OCI-LY3 (cell line): ENCODE results near the gene EGF.

Source experiments
- H2AFZ ChIP-seq: fragments of 200-600, 300-600 bp; shearing (Covaris generic); 2 replicates; pipeline ENCODE4 v1.6.0; 2014; ENCODE audit warnings: antibody characterized with exemption, low read depth, low read length
- H3K27ac ChIP-seq: fragments of 200-600, 300-600 bp; sonication (generic); 2 replicates; pipeline ENCODE4 v1.5.1; 2014; ENCODE audit warnings: mild to moderate bottlenecking, low read length, moderate library complexity, mixed read lengths
- H3K27me3 ChIP-seq: fragments of 200-600, 300-600 bp; sonication (generic); 2 replicates; pipeline ENCODE4 v1.6.1; 2014; ENCODE audit warnings: low read depth, low read length, mixed read lengths
- H3K36me3 ChIP-seq: fragments of 200-600, 300-600 bp; sonication (generic); replicated peaks from 2 replicates; pipeline ENCODE3; 2014; ENCODE audit warnings: low read depth, low read length, mixed read lengths
- H3K4me1 ChIP-seq: fragments of 300-600, 200-600 bp; sonication (generic); 2 replicates; pipeline ENCODE4 v1.6.1; 2014; ENCODE audit warnings: low read length, mixed read lengths
- H3K4me2 ChIP-seq: fragments of 200-600, 300-600 bp; sonication (generic); 2 replicates; pipeline ENCODE4 v1.6.1; 2014; ENCODE audit warnings: low read length, mixed read lengths
- H3K4me3 ChIP-seq: fragments of 300-600, 200-600 bp; sonication (generic); 2 replicates; pipeline ENCODE4 v1.5.1; 2014; ENCODE audit warnings: antibody characterized with exemption, mild to moderate bottlenecking, low read length, moderate library complexity
- H3K79me2 ChIP-seq: fragments of 300-600, 200-600 bp; shearing (Covaris generic); 2 replicates; pipeline ENCODE4 v1.6.1; 2014; ENCODE audit warnings: mild to moderate bottlenecking, low read length, mixed read lengths
- H3K9ac ChIP-seq: fragments of 300-600, 200-600 bp; shearing (Covaris generic); 2 replicates; pipeline ENCODE4 v1.6.0; 2014; ENCODE audit warnings: mild to moderate bottlenecking, low read length, moderate library complexity
- H3K9me3 ChIP-seq: fragments of 200-600, 300-600 bp; shearing (Covaris generic); 2 replicates; pipeline ENCODE4 v1.6.1; 2014; ENCODE audit warnings: low read length, mixed read lengths; ENCODE audit not compliant: insufficient read depth
- H4K20me1 ChIP-seq: fragments of 200-600, 300-600 bp; sonication (generic); 2 replicates; pipeline ENCODE4 v1.6.1; 2016; ENCODE audit warnings: low read length, mixed read lengths; ENCODE audit not compliant: insufficient read depth
- EZH2phosphoT487 ChIP-seq: fragments of 200-600 bp; shearing (Covaris generic); IDR thresholded peaks from 2 replicates; pipeline ENCODE4 v1.6.1; 2018; ENCODE audit warnings: antibody characterized with exemption, mixed run types, low read depth
- TF ChIP-seq, protein P1 (sequence below): fragments of 200-600, 300-600 bp; sonication (generic); IDR thresholded peaks from 2 replicates; pipeline ENCODE4 v1.5.1; 2014; ENCODE audit warnings: antibody characterized with exemption, low read length, low read depth

Gene EGF

DNA sequence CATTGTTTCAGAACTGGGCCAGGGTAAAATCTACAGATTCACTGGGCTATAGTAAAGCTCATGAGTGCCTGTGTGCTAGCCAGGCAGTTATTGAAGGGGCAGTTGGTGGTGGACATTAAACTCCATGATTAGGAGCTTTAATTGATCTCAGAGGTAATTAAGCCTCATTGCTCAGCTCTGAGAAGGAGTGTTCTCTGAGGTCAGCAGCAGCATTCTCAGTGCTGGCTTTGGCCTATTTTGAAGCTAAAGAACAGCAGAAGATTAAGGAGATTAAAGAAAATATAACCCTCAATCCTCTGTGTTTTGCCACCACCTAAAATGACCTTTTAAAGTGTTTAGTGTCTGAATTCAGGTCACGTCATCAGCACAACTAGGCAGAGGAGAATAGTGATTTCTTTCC is 42.5 kb downstream of the EGF start:
- Histone ChIP-seq H3K79me2 (no peaks in the 10 kb centered on the region), H2AFZ (no peak overlapping the region), H3K9ac (no peak overlapping the region), H3K27ac (no peak overlapping the region), H3K36me3 (no peaks in the 10 kb centered on the region), H3K4me2 (no peak overlapping the region), H3K4me3 (no peak overlapping the region), H3K27me3 (no peaks in the 10 kb centered on the region), H3K4me1 (peaks cover 6% of the 10 kb centered on the region), H3K9me3 (no peaks in the 10 kb centered on the region), H4K20me1 (no peaks in the 10 kb centered on the region)
- TF ChIP-seq, protein P1, sequence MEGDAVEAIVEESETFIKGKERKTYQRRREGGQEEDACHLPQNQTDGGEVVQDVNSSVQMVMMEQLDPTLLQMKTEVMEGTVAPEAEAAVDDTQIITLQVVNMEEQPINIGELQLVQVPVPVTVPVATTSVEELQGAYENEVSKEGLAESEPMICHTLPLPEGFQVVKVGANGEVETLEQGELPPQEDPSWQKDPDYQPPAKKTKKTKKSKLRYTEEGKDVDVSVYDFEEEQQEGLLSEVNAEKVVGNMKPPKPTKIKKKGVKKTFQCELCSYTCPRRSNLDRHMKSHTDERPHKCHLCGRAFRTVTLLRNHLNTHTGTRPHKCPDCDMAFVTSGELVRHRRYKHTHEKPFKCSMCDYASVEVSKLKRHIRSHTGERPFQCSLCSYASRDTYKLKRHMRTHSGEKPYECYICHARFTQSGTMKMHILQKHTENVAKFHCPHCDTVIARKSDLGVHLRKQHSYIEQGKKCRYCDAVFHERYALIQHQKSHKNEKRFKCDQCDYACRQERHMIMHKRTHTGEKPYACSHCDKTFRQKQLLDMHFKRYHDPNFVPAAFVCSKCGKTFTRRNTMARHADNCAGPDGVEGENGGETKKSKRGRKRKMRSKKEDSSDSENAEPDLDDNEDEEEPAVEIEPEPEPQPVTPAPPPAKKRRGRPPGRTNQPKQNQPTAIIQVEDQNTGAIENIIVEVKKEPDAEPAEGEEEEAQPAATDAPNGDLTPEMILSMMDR = no peak
- TF ChIP-seq EZH2phosphoT487 = no peak

DNA sequence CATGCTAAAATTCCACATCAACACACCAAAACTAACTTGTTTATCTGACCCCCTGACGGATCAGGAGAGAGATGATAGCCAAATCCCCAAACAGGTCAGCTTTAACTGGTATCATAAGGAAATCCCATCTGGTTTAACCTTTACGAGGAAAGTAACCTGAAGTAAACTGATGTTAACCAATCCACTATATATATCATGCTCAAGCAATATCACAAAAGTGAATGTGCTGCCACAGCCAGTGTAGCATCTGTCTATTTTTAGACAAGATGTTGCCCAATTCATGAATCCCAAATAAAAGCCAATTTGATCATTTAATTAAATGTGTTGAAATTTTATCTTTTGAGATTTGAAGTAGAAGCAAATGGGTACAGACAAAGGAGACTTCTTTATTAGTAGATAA is 44.5 kb downstream of the EGF start:
- Histone ChIP-seq H4K20me1 (no peaks in the 10 kb centered on the region), H2AFZ (no peak overlapping the region)
- TF ChIP-seq, protein P1 = no peak
- no peak for TF ChIP-seq EZH2phosphoT487

DNA sequence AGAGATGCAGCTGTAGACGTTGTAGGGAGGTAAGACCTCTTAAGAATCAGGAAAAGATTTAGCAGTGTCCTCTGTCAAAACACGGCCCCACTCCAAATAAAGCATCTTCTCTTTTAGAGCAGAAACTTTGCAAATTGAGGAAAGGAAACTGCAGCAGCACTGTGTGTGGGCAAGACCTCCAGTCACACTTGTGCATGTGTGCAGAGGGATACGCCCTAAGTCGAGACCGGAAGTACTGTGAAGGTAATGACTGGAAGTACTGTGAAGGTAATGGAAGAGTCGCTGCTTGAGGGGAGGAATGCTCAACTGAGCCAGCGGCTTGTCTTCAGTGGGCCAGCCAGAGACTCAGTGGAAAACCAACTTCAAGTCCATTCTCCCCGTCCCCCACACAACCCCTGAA is 46.5 kb downstream of the EGF start:
- H4K20me1 ChIP-seq = no peaks in the 10 kb centered on the region
- peak overlapping the region; percentile 84 for H2AFZ ChIP-seq
- no peaks in the 10 kb centered on the region for H3K36me3 ChIP-seq

More for the DNA sequence above, 44.5 kb downstream of the EGF start:
- no peak overlapping the region for H3K4me3 ChIP-seq
- H3K9ac ChIP-seq = no peak overlapping the region
- no peaks in the 10 kb centered on the region for H3K79me2 ChIP-seq
- no peak overlapping the region for H3K27ac ChIP-seq
- H3K36me3 ChIP-seq = no peaks in the 10 kb centered on the region
- H3K9me3 ChIP-seq = no peaks in the 10 kb centered on the region
- H3K4me1 ChIP-seq = peaks cover 6% of the 10 kb centered on the region
- no peak overlapping the region for H3K4me2 ChIP-seq
- no peaks in the 10 kb centered on the region for H3K27me3 ChIP-seq

DNA sequence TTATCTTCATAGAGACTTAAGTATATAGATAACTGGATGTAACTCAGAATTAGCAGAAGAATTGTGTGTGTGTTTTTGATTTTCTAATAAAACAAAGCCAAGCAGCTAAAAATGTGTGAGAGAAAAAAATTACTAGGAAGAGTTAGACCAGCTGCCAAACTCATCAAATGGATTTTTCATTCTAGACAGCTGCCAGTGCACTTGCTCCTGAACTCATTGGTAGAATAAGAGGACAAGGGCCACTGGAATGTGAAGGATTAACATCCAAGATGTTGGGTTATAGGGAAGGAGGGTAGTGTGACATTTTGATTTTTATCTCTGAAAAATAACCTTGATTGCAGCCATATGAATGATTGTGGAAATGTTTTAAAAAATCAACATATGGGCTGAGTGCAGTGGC is 49.7 kb downstream of the EGF start:
- Histone ChIP-seq H3K27me3 (peaks cover 11% of the 10 kb centered on the region), H3K4me3 (no peak overlapping the region), H3K9ac (no peak overlapping the region), H3K27ac (no peak overlapping the region), H3K4me1 (peaks cover 9% of the 10 kb centered on the region), H2AFZ (no peak overlapping the region), H3K36me3 (no peaks in the 10 kb centered on the region), H3K4me2 (no peak overlapping the region), H4K20me1 (0 out of 2 replicates have a peak, but pooled peaks cover under 1% of the 10 kb centered on the region), H3K9me3 (no peaks in the 10 kb centered on the region), H3K79me2 (no peaks in the 10 kb centered on the region)
- TF ChIP-seq, protein P1 = no peak
- no peak for TF ChIP-seq EZH2phosphoT487

More for the DNA sequence above, 46.5 kb downstream of the EGF start:
- Histone ChIP-seq H3K27me3 (peaks cover 2% of the 10 kb centered on the region; the same call in 1 of the 2 replicates), H3K9me3 (no peaks in the 10 kb centered on the region), H3K9ac (no peak overlapping the region), H3K79me2 (no peaks in the 10 kb centered on the region), H3K4me2 (peak overlapping the region; percentile 40), H3K27ac (no peak overlapping the region), H3K4me3 (peak overlapping the region; percentile 30), H3K4me1 (peaks cover 6% of the 10 kb centered on the region)
- TF ChIP-seq EZH2phosphoT487 = no peak
- TF ChIP-seq, protein P1 = no peak
